Germinal center (tissue), 1 donor: Measurements from ENCODE around the gene RIN3.

Experiments
- DNase-seq: peaks from one replicate; pipeline ENCODE4 v3.0.0; 2012; ENCODE audit warnings: mixed read lengths, low spot score

Gene RIN3

DNA sequence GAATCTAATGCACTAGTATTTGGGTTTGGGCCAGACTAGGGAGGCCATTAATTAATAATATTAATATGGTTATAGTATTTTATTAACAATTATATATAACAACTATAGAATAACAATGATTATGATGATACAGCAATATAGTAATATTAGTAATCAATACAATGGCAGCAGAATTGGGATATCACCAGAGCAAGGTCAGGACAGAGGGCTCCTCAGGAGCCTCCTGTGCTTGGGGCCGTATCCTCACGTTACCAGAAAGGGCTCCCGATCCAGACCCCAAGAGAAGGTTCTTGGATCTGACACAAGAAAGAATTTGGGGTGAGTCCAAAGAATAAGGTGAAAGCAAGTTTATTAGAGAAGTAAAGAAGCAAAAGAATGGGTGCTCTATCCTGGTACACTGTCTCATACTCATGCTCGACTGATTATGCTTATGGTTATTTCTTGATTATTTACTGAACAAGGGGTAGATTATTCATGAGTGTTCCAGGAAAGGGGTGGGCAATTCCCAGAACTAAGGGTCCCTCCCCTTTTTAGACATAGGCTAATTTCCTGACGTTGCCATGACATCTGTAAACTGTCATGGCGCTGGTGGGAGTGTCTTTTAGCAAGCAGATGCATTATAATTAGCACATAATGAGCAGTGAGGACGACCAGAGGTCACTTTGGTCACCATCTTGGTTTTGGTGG lies 61.6 kb downstream of the RIN3 start:
- DNase-seq, result no peak

DNA sequence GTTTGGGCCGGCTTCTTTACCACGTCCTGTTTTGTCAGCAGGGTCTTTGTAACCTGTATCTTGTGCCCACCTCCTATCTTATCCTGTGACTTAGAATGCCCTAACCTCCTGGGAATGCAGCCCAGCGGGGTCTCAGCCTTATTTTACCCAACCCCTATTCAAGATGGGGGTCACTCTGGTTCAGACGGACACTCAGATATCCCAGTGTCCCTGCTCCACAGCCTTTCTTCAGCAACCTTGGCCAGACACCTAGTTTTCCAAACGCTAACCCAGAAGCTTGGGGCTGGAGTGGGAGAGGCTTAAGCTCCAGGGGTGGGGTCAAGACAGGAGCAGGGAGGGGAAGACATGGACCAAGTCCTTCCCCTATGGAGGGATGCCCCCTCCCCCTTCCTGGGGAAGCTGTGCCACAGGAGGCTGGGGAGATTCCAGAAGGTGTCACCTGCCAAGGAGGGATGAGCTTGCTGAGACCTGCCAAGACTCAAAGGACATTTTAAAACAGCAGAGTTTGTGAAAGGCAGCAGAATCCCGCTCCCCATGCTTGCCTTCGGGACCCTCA lies 62.2 kb downstream of the RIN3 start:
- no peak for DNase-seq

DNA sequence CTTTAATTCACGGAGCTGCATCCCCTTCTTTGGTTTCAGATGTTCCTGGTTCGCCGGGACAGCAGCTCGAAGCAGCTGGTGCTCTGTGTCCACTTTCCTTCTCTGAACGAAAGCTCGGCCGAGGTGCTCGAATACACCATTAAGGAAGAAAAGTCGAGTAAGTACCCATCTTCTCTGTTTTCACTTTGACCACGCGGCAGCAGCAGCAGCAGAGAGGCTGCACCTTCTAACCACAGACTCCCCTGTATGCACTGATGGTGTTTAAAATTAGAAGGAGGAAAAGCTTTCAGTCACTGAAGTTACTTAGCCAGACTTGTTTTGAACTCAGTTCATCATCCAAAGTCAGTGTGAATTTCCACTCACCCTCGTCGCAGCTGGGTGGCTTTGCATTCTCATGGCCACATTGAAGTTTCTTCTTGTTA lies 63.8 kb downstream of the RIN3 start:
- peak; percentile 12 for DNase-seq

DNA sequence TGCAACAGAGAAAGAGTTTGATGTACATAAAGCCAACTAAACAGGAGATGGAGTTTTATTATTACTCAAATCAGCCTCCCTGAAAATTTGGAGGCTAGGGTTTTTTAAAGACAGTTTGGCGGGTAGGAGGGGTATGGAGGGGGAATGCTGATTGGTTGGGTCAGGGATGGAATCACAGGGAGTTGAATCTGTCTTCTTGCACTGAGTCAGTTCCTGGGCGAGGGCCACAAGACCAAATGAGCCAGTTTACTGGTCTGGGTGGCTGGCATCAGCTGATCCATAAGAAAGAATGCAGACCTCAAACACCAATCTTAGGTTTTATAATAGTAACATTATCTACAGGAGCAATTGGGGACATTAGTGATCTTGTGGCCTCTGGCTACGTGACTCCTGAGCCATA lies 64.9 kb downstream of the RIN3 start:
- DNase-seq, result no peak

DNA sequence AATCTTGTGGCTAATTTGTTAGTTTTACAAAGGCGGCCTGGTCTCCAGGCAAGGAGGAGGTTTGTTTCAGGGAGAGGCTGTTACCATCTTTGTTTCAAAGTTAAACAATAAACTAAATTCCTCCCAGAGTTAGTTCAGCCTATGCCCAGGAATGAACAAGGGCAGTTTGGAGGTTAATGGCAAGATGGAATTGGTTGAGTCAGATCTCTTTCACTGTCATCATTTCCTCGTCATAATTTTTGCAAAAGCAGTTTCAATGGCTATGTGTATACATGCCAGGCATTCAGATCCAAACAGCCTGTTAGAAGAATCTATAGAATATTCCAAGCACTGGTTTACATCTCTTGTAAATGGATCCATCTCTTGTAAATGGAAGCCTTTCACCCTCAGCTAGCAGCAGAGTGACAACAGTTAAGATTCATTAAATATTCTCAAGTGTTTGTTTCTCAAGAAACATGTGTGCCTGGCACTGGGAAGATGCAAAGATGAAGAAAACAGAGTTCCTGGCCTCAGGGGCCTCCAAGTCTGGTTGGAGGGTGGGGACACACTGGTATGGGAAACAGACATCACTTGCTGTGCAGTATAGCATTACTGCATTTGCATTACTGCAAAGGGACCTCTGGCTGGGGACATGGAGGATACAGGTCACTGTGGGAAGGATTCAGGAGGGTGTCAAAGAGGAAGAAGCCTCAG lies 65.8 kb downstream of the RIN3 start:
- DNase-seq, result no peak

DNA sequence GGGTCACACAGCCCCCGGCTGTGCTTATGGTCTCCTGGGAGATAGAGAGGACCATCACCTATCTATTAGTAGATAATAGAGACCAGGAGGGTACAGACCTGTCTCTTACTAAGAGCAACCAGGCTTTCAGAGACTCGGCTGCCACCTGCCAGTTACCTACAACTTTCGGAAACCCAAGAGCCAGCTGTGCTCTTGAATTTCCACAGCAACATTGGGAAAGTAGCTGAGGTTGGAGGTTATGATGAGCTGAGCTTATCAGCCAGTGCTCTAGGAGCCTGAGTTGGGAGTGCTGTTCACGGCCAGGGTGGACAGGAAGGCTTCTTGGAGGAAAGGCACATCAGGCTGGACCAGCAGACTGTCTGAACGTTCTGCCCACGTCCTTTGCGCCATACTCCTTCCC lies 67.6 kb downstream of the RIN3 start:
- DNase-seq, result no peak

DNA sequence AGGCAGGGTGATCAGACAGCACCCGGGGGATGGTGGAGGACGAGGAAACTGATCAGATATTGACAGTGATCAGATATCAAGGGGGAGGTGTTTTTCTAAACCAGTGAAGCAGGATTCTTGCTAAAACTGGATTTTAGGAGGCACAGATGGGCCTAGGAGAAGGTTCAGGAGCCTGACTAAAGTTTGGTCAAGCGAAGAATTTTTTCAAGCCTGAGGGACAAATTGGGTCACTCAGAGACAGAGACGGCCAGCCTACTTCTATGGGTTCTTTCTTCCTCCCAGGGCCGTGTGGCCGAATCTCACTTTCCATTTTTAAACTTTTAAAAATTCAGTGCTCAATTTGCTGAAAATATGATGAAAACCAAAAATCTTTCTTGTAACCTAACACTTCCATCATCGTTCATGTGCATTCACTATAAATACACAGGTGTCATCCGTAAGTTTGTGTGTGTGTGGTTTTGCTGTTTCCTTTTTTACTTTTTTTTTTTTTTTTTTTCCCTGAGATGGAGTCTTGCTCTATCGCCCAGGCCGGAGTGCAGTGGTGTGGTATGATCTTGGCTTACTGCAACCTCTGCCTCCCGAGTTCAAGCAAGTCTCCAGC lies 68.5 kb downstream of the RIN3 start:
- no peak for DNase-seq

DNA sequence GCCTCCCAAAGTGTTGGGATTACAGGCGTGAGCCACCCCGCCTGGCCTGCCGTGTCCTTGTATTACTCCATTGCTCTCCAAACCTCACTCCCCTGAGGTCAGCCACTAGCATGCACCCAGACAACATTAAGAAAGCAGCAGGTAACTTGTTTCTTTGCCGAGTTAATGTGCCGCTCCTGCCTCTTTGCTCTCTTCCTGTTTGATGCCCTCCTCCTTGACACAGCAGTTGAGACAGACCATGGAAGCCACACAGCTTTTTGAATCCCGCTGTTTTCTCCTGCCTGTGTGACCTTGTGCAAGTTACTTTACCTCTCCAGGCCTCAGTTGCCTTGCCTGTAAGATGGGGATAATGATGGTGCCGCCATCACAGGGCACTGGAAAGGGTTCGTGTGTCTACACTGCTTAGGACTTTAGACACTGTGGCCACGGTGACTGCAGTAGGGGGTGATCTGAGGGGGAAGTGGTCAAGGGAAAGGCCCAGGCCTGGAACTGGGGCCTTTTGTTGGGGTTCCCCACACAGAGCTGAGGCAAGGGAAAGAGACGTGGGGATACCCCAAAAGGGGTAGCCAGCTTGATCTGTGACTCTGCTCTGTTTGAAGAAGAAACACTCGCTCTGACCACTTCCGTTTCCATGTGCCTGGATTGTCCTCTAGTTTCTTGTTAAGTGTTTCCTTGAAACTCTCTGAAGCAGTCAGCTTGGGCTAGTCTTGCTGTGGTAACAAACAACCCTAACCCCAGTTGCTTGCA lies 69.3 kb downstream of the RIN3 start:
- no peak for DNase-seq

DNA sequence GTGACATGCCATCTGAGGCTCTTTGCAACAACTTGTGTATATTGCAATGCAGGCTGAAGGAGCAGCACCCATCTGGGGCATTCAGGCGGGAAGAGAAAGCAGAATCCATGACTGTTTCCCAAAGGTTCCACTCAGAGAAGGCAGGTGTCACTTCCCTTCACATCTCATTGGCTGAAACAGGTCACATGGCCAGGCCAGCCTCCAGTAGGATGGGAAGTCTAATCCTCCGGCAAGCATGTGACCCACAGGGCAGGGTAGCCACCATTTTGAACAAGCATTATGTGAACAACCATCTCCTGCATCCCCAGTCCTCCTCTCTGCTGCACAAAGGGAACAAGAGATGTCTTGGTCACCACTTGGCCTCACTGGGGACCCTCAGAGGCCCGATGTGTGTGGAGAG lies 70.6 kb downstream of the RIN3 start:
- no peak for DNase-seq

DNA sequence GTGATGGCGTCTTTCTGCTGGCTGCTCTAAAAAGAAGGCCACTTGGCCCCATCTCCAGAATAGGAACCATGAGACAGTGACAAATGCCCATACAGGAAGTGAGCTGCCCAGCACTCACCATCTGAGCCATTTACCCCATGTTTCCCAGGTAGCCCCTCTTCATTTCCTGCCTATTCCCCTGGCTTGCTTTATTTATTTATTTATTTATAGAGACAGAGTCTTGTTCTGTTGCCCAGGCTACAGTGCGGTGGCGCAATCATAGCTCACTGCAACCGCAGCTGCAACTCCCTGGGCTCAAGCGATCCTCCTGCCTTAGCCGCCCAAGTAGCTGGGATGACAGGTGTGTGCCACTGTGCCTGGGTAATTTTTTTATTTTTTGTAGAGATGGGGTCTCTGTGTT lies 71.2 kb downstream of the RIN3 start:
- no peak for DNase-seq

DNA sequence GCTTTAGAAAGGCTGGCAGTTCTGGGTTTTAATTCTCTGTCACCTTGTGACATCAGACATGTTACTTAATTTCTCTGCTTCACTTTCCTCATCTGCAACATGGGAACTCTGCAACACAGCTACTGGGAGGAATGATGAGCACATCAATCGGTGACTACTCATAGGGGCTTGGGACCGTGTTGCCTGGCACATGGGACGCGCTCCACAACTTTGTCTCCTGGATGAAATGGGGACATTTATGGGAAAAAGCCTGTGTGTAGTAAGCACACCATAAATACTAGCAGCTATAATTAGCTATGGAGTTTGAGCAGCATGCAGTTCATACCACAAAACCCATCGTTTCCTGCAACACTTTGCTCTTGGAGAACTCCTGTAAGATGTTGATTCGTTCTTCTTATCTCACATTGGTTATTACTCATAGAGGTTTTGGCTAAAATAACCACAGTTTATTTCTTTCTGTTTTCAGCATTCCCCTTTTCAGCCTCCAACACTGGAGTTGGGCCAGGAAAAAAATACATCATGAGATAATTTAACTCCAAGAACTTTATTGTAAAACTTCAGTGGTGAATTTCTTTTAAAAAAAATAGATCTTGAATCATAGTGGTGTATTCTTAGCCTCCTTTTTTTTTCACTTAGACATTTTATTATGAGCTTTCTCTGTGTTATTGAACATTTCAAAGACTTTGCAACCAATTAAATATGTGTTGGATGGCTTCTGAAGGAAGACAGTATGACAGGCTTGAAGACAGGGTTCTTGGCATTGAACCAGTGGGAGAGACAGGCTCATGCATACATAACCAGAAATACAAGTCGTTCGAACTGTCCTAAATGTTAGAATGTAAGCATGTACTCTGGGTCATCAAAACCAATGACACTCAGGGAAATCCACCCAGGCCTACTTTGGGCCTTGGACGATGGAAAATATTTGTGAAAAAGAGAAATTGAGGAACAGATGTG lies 72.7 kb downstream of the RIN3 start:
- no peak for DNase-seq

DNA sequence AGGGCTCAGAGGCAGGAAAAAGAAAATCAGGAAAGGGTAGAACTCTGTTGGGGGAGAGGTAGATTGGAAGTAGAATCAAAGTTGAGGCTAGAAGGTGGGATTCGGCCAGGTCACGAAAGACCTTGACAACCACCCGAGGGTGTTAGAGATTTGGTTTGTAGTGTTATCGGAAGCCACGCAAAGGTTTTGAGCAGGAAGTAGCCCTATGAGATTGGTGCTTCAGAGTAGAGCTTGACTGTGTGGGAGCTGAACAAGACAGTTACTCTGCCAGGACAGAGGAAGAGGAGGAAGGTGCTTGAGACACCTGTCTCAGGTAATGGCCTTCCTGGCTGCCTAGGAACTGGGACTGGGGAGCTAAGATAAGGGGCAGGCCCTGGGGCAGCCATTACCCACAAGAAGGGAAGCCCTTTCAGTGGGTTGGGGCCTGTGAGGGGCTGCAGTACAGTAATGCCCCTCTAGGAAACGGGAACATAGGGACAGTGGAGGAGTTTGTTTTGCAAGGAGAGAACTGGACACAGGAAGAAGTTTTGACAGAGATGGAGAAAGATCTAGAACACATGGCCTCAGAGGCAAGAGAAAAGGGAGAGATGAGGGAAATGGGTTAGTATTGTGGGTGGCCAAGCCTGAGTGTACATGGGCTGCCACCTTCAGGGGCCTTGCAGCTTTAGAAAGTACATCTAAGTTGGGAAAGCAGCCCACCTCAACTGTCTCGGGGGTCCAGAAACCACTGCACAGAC lies 73.5 kb downstream of the RIN3 start:
- no peak for DNase-seq

DNA sequence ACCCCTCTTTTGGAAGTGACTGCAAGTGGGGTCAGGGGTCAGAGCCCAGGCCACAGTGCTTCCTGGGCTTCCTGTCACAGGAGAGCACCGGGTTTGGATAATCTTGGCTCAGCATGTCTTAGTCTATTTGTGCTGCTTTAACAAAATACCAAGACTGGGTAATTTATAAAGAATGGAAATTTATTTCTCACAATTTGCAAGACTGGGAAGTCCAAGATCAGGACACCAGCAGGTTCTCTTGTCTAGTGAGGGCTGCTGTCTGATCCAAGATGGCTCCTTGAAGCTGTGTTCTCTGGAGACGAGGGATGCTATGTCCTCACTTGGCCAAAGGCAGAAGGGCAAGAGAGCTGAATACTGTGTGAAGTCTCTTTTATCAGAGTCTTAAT lies 74.1 kb downstream of the RIN3 start:
- no peak for DNase-seq

DNA sequence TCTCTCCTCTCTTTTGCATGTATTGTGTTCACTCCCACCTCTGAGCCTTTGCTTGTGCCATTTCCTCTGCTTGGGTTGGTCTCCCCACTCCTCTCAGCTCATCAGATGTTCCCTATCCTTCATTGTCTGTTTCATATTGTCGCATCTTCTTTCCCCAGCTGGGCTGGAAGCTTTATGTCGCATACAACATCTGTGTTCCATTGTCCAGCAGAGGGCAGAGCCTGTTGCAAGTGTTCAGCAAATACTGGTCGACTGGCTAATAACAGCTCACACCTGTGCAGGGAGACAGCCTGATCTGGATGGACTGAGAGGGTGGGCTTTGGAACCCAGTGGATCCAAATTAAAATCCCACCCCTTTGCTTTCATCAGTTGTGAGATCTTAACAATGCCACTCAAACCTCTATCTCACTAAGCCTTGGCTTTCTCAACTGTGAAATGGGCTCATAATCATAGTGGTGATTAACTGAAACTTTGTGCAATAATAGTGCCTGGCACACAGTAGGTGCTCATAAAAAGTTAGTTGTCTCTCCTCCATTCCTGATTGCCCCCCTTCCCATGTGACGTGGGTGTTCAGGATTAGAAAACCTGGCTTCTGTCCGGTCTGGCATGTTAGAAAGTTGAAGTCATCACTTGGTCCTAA lies 75.8 kb downstream of the RIN3 start:
- peak; percentile 24 for DNase-seq

DNA sequence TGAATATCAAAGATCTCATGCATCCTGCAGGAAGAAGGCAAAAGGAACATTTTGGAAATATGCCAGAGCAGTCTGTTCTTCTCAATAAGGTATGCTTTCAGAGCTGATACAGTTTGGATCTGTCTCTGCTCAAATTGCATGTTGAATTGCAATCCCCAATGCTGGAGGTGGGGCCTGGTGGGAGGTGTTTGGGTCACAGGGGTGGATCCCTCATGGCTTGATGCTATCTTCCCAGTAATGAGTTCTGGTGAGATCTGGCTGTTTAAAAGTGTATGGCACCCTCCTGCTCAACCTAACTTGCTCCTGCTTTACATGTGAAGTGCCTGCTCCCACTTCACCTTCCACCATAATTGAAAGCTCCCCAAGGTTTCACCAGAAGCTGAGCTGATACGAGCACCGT lies 76.6 kb downstream of the RIN3 start:
- no peak for DNase-seq

DNA sequence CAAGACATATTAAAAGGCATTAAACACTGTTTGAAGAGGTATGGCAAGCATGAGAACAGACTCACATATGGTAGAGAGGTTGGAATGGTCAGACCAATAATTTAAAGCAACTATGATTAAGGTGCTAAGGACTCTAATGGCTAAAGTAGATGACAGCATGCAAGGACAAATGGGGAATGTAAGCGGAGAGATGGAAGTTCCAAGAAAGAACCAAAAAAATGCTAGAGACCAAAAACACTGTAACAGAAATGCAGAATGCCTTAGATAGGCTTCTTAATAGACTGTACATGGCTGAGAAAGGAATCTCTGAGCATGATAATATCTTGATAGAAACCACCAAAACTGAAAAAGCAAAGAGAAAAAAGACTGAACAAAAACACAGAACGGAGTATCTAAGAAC lies 77.4 kb downstream of the RIN3 start:
- DNase-seq, result no peak

DNA sequence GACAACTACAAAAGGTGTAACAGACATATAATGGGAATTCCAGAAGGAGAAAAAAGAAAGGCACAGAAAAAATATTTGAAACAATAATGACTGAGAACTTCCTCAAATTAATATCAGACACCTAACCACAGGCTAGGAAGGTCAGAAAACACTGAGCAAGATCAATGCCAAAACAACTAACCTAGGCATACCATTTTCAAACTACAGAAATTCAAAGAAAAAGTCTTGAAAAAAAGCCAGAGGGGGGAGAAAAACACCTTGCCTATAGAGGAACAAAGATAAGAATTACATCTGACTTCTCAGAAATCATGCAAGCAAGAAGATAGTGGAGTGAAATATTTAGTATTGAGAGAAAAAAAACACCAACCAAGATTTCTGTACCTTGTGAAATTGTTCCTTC lies 77.8 kb downstream of the RIN3 start:
- no peak for DNase-seq

DNA sequence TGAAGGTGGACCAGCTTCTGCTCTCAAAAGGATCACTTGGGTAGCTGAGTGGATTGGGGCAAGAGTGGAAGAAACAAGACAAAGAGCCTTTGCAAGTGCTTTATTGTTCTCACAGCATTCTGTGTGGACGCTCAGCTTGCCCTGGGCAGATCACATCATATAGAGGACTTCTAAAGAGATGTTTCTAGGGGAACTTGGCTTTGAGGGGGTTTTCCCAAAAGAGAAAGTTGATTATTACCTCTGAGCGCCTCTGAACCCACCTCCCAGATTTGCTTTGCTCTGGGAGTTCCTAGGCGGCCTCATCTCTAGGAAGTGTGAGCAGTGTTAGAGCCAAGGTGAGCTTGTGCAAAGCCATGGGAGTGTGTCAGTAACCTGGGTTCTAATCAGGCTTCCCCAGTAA lies 81.7 kb downstream of the RIN3 start:
- DNase-seq, result no peak

DNA sequence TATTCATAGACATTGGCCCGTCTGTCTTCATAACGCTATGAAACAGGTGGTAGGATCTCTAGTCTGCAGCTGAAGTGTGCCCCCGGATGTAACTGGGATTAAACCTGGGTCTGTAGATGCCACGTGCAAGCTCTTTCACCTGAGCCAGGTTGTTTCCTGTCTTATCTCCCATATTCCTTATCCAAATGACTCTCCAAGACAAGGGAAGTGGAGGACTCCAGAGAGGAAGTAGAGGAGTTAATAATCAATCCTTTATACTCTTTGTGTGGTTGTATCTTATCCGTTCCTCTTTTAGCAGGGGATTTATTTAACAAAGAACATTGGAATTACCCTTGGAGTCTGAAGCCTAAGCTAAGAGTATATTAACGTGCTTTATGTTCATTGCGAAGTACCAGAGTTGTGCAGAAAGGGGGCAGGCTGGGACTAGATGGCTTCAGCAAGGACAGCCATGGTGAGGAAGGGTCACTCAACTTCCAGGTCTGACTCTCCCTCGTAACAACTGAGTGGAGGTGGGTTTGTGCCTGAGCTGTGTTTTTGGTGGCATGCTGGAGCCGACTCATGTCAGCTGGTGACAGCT lies 82.8 kb downstream of the RIN3 start:
- no peak for DNase-seq
